ENCODE measurements around the gene ITGA4. TPM values are rescaled to one million over a fixed set of nuclear protein-coding genes. Genes with fewer than 3 reads are reported as not detected.

The ITGA4 gene
- total and polyA plus RNA-seq, 9 of the 15 experiments (the other 6 are each of a cell fraction or from before 2014, with no cell fraction given) = 0.06 to 0.81 (median 0.27) TPM

DNA sequence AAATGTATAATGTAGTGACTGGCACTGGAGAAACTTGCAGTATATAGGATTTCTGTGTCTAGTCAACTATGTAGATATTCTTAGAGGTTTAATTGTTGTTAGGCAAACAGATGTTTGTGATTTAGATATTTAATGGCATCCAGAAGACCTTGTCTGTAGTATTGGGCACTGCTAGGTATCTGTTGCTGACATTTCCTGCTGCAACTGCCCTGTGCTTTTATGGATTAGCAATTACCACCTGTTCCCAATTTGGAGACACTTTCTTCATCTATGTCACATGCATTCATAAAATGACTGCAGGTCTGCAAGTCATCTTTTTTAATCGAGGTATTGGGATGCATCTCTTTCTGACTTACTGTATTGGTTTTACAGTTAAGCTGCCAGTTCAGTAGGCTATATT is 71.3 kb downstream of the ITGA4 start:
- WGBS (ENCODE audit: insufficient coverage, low coverage, missing lambda C conversion rate) = 0% methylated on average over 1 of the region's 1 CpG
- no peaks in the 10 kb centered on the region for H3K27me3 ChIP-seq (ENCODE audit: control insufficient read depth in 2 of 2, insufficient read depth in 2 of 2, low read length in 2 of 2)
- H3K9me1 ChIP-seq (ENCODE audit: control insufficient read depth, insufficient read depth, low read length) = no peaks in the 10 kb centered on the region
- ChIA-PET CTCF (ENCODE audit: low intra/inter-chr PET ratio) (no interaction called here), POLR2A (no interaction called here)
- H3K9ac ChIP-seq (ENCODE audit: insufficient read depth in 1 of 2, low read depth in 2 of 2, low read length in 2 of 2) = no peak overlapping the region
- no peak for DNase-seq (ENCODE audit: extremely low read depth in 1 of 4, low spot score in 3 of 4)
- no peaks in the 10 kb centered on the region for H4K20me1 ChIP-seq (replicated peaks; ENCODE audit: control insufficient read depth, insufficient read depth, low read length)
- H3K4me2 ChIP-seq (ENCODE audit: insufficient read depth, low read length) = no peak overlapping the region
- intact Hi-C loops (cut with micrococcal nuclease) (no loop called here), in situ Hi-C loops (cut with MboI) (no loop called here)
- no peak overlapping the region for H2AFZ ChIP-seq (ENCODE audit: low read depth, low read length)
- H3K4me1 ChIP-seq (replicated peaks in 1 of 2; ENCODE audit: control insufficient read depth in 2 of 2, insufficient read depth in 2 of 2, low read length in 2 of 2) = no peaks in the 10 kb centered on the region
- H3K9me3 ChIP-seq (replicated peaks; ENCODE audit: control insufficient read depth, insufficient read depth, low read depth, low read length) = no peaks in the 10 kb centered on the region
- no peak for FAIRE-seq
- no peak overlapping the region for H3K4me3 ChIP-seq
- H3K36me3 ChIP-seq (ENCODE audit: control insufficient read depth, insufficient read depth, low read length) = no peaks in the 10 kb centered on the region
- no peaks in the 10 kb centered on the region for H3K79me2 ChIP-seq (ENCODE audit: control insufficient read depth, insufficient read depth, low read length)
- BruUV-seq (replicated peaks) = no TSS peak
- no peak overlapping the region for H3K27ac ChIP-seq (ENCODE audit: extremely low read depth, low read depth, low read length)
- no peak for ATAC-seq
- TF ChIP-seq HIVEP1 (CRISPR knock-in tag; IDR thresholded peaks at IDR 0.05) (no peak), ZSCAN29 (IDR thresholded peaks at IDR 0.05) (no peak), HDGF (IDR thresholded peaks at IDR 0.05) (no peak), DMBX1 (CRISPR knock-in tag; IDR thresholded peaks at IDR 0.05; ENCODE audit: borderline replicate concordance) (no peak), TSC22D4 (tag; IDR thresholded peaks at IDR 0.05) (no peak), ERF (CRISPR knock-in tag; IDR thresholded peaks at IDR 0.05) (no peak), FOXK1 (CRISPR knock-in tag; IDR thresholded peaks at IDR 0.05; ENCODE audit: borderline replicate concordance) (no peak), GTF2F1 (IDR thresholded peaks at IDR 0.05; ENCODE audit: low read depth, low read length) (no peak), PHF20 (IDR thresholded peaks at IDR 0.05; ENCODE audit: partially characterized antibody) (no peak), HDAC6 (IDR thresholded peaks at IDR 0.05; ENCODE audit: low read depth, low read length) (no peak), FOXM1 (IDR thresholded peaks at IDR 0.05; ENCODE audit: low read depth) (no peak), FOXM1 (CRISPR knock-in tag; IDR thresholded peaks at IDR 0.05; ENCODE audit: low read depth) (no peak), POLR2AphosphoS5 (IDR thresholded peaks at IDR 0.05; ENCODE audit: control insufficient read depth, insufficient read depth, low read depth, low read length) (no peak), GATAD2A (IDR thresholded peaks at IDR 0.05) (no peak), HNRNPUL1 (IDR thresholded peaks at IDR 0.05; ENCODE audit: low read length) (no peak), KHSRP (IDR thresholded peaks at IDR 0.05) (no peak)
- TF ChIP-seq, protein P1, sequence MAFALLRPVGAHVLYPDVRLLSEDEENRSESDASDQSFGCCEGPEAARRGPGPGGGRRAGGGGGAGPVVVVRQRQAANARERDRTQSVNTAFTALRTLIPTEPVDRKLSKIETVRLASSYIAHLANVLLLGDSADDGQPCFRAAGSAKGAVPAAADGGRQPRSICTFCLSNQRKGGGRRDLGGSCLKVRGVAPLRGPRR (CRISPR knock-in tag; IDR thresholded peaks at IDR 0.05) = no peak
- TF ChIP-seq, protein P2, sequence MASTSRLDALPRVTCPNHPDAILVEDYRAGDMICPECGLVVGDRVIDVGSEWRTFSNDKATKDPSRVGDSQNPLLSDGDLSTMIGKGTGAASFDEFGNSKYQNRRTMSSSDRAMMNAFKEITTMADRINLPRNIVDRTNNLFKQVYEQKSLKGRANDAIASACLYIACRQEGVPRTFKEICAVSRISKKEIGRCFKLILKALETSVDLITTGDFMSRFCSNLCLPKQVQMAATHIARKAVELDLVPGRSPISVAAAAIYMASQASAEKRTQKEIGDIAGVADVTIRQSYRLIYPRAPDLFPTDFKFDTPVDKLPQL (IDR thresholded peaks at IDR 0.05; ENCODE audit: extremely low read depth, insufficient read length) = no peak
- TF ChIP-seq, protein P3, sequence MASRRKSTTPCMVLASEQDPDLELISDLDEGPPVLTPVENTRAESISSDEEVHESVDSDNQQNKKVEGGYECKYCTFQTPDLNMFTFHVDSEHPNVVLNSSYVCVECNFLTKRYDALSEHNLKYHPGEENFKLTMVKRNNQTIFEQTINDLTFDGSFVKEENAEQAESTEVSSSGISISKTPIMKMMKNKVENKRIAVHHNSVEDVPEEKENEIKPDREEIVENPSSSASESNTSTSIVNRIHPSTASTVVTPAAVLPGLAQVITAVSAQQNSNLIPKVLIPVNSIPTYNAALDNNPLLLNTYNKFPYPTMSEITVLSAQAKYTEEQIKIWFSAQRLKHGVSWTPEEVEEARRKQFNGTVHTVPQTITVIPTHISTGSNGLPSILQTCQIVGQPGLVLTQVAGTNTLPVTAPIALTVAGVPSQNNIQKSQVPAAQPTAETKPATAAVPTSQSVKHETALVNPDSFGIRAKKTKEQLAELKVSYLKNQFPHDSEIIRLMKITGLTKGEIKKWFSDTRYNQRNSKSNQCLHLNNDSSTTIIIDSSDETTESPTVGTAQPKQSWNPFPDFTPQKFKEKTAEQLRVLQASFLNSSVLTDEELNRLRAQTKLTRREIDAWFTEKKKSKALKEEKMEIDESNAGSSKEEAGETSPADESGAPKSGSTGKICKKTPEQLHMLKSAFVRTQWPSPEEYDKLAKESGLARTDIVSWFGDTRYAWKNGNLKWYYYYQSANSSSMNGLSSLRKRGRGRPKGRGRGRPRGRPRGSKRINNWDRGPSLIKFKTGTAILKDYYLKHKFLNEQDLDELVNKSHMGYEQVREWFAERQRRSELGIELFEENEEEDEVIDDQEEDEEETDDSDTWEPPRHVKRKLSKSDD (conservative IDR thresholded peaks at IDR 0.05; ENCODE audit: low read length) = no peak

All from K562 (cell line).